Stomach (tissue), 9 donors: ENCODE data around the gene RABGAP1L. TPM values are rescaled to one million over a fixed set of nuclear protein-coding genes. Genes with fewer than 3 reads are reported as not detected.
"Not testable (repeated sequence)": the region's sequence is repeated elsewhere in the genome, so short reads cannot be mapped to it uniquely, and the experiment has no call there.

Experiments
- DNase-seq, 2 donors: peaks; one replicate each; pipeline versions ENCODE4 v3.0.0 to v3.0.0-alpha.2; 2013 to 2019
- H3K27ac ChIP-seq, 5 donors: fragments of 200-600 bp in 4 of 5; sonication (generic) in 4 of 5; one replicate each; pipeline ENCODE4 v1.5.1; 2013 to 2019; ENCODE audit warnings: mild to moderate bottlenecking in 1 of 5, moderate library complexity in 1 of 5
- H3K27me3 ChIP-seq, 3 donors: fragments of 200-600 bp; sonication (generic); one replicate each; pipeline ENCODE4 v1.5.1; 2017 to 2019; ENCODE audit warnings: mixed run types in 1 of 3
- H3K36me3 ChIP-seq, 4 donors: fragments of 200-600 bp; sonication (generic); 1 replicate in 3 of 4; 2 replicates in 1 of 4; pipeline ENCODE4 v1.5.1; 2016 to 2019
- H3K4me1 ChIP-seq, 4 donors: fragments of 200-600 bp; sonication (generic); one replicate each; pipeline ENCODE4 v1.5.1; 2016 to 2019
- H3K4me3 ChIP-seq, 4 donors: fragments of 200-600 bp; sonication (generic) in 3 of 4; one replicate each; pipeline ENCODE4 v1.5.1; 2016 to 2019; ENCODE audit warnings: mild to moderate bottlenecking in 1 of 4
- H3K9me3 ChIP-seq, 4 donors: fragments of 200-600 bp; sonication (generic); one replicate each; pipeline ENCODE4 v1.5.1; 2016 to 2019
- CTCF ChIP-seq, 7 experiments: fragments of 450-650 bp in 4 of 7; fragments of 200-600 bp in 3 of 7; sonication (generic) in 3 of 7; IDR thresholded peaks; one replicate each; pipeline ENCODE4 v1.5.1; 2016 to 2019; ENCODE audit warnings: antibody characterized with exemption in 7 of 7, control low read depth in 2 of 7, mild to moderate bottlenecking in 1 of 7
- EP300 ChIP-seq: sonication (generic); formaldehyde crosslinking; IDR thresholded peaks from one replicate; pipeline ENCODE4 v1.6.1; 2017; ENCODE audit warnings: antibody characterized with exemption
- POLR2A ChIP-seq, 4 donors: fragments of 450-650 bp; IDR thresholded peaks; one replicate each; pipeline ENCODE4 v1.6.1; 2016; ENCODE audit warnings: antibody characterized with exemption in 4 of 4, control low read depth in 2 of 4, mild to moderate bottlenecking in 1 of 4, moderate library complexity in 1 of 4
- POLR2AphosphoS5 ChIP-seq, 3 donors: sonication (generic); formaldehyde crosslinking; IDR thresholded peaks; one replicate each; pipeline ENCODE4 v1.6.1; 2016; ENCODE audit warnings: antibody characterized with exemption in 3 of 3
- WGBS, 5 donors: extraction: QIAGEN DNeasy Blood & Tissue Kit in 3 of 5; methylation state at CpG; one replicate each; pipeline versions ENCODE4 v1.1.5 to v1.1.7; 2013 to 2018; 5-methylcytosine and 5-hydroxymethylcytosine counted together
- intact Hi-C: fragments of 100-400 bp; cut with DNase I; formaldehyde crosslinking; loops from one replicate; pipeline ENCODE4 v1.15.1; 2023; ENCODE audit warnings: low total_unique reads
- polyA plus RNA-seq, 3 donors: library from polyadenylated mRNA; stranded (reverse); fragments of 200-250 nt; gene quantifications; one replicate each; pipeline ENCODE4 v1.2.3, GENCODE V29; 2013
- total RNA-seq, 5 donors: library from RNA; depleted of rRNA; stranded (reverse); fragments of >200 nt; gene quantifications; one replicate each; pipeline versions ENCODE4 v1.1.0 to v1.2.3, GENCODE V29; 2014 to 2016
- donor health status: healthy with polysubstance abuse.
- donor health status: Bipolar disorder and iron deficiency.
- donor health status: healthy.

Gene RABGAP1L
- total and polyA plus RNA-seq, 8 donors: 14.2 to 238 (median 57.9) TPM

- Histone ChIP-seq H3K4me3 (no peak overlapping the region), H3K27me3 (no peaks in the 10 kb centered on the region), H3K4me1 (no peaks in the 10 kb centered on the region), H3K27ac (no peak overlapping the region), H3K36me3 (peaks cover 0 to 15% (median 9%) of the 10 kb centered on the region in 4 donors), H3K9me3 (no peaks in the 10 kb centered on the region)
- no peak for DNase-seq
- TF ChIP-seq CTCF (IDR thresholded peaks at IDR 0.05) (no peak), POLR2A (IDR thresholded peaks at IDR 0.05) (no peak), POLR2AphosphoS5 (IDR thresholded peaks at IDR 0.05) (no peak), EP300 (no peak)
- intact Hi-C loops: no loop called here
- 26 to 60% (median 49%) methylated on average over 1 of the region's 1 CpG for WGBS, 5 donors
Measured at GRCh38 chr1:174640783-174641182, 481.5 kb downstream of the RABGAP1L start.

GRCh38 chr1:174642393-174642792 lies 483.1 kb downstream of the RABGAP1L start:
- intact Hi-C loops: no loop called here
- TF ChIP-seq POLR2A (IDR thresholded peaks at IDR 0.05) (no peak), POLR2AphosphoS5 (IDR thresholded peaks at IDR 0.05) (no peak), EP300 (no peak), CTCF (IDR thresholded peaks at IDR 0.05) (no peak)
- peaks cover 0 to 9% (median 6%) of the 10 kb centered on the region in 4 donors for H3K36me3 ChIP-seq

GRCh38 chr1:174643206-174643605 lies 483.9 kb downstream of the RABGAP1L start:
- intact Hi-C loops: no loop called here
- Histone ChIP-seq H3K4me3 (no peak overlapping the region), H3K27ac (no peak overlapping the region), H3K27me3 (no peaks in the 10 kb centered on the region), H3K36me3 (peaks cover 0 to under 1% (median under 1%) of the 10 kb centered on the region in 4 donors), H3K9me3 (no peaks in the 10 kb centered on the region), H3K4me1 (no peaks in the 10 kb centered on the region)
- no peak for DNase-seq
- 95 to 100% (median 98%) methylated on average over 1 of the region's 1 CpG for whole genome bisulfite sequencing, 5 donors
- TF ChIP-seq EP300 (no peak), CTCF (IDR thresholded peaks at IDR 0.05) (no peak), POLR2A (IDR thresholded peaks at IDR 0.05) (no peak), POLR2AphosphoS5 (IDR thresholded peaks at IDR 0.05) (no peak)

More at GRCh38 chr1:174642393-174642792, 483.1 kb downstream of the RABGAP1L start:
- no peak overlapping the region for H3K4me3 ChIP-seq
- H3K27ac ChIP-seq: no peak overlapping the region
- no peaks in the 10 kb centered on the region for H3K4me1 ChIP-seq
- no peak for DNase-seq
- no peaks in the 10 kb centered on the region for H3K9me3 ChIP-seq
- no peaks in the 10 kb centered on the region for H3K27me3 ChIP-seq

- H3K27me3 ChIP-seq, H3K36me3 ChIP-seq, H3K27ac ChIP-seq, H3K9me3 ChIP-seq, DNase-seq, intact Hi-C loops, H3K4me1 ChIP-seq, H3K4me3 ChIP-seq: not testable (repeated sequence)
- 82 to 90% (median 86%) methylated on average over 2 of the region's 2 CpGs for WGBS, 5 donors
Measured at GRCh38 chr1:174649572-174649971, 490.3 kb downstream of the RABGAP1L start.

GRCh38 chr1:174652569-174653280 lies 493.4 kb downstream of the RABGAP1L start:
- Histone ChIP-seq H3K9me3 (peaks cover 0 to 9% (median 0%) of the 10 kb centered on the region in 4 donors), H3K4me1 (peaks cover 0 to 4% (median 0%) of the 10 kb centered on the region in 4 donors), H3K36me3 (no peaks in the 10 kb centered on the region), H3K4me3 (no peak overlapping the region), H3K27me3 (no peaks in the 10 kb centered on the region), H3K27ac (no peak overlapping the region)
- intact Hi-C loops: no loop called here
- DNase-seq: peak in 1 of 2 donors; percentile 22
- no peak for TF ChIP-seq EP300
- no peak for TF ChIP-seq CTCF (IDR thresholded peaks at IDR 0.05)
- no peak for TF ChIP-seq POLR2A (IDR thresholded peaks at IDR 0.05)
- no peak for TF ChIP-seq POLR2AphosphoS5 (IDR thresholded peaks at IDR 0.05)
- WGBS, 5 donors: 45 to 69% (median 64%) methylated on average over 4 to 8 of the region's 8 CpGs
